Uterus (tissue), 4 donors: Measurements from ENCODE around the gene TNPO1. TPM values are rescaled to one million over a fixed set of nuclear protein-coding genes. Genes with fewer than 3 reads are reported as not detected.

Experiments
- DNase-seq, 2 donors: peaks; one replicate each; pipeline ENCODE4 v3.0.0-alpha.2; 2019 to 2020
- H3K27ac ChIP-seq, 2 donors: fragments of 200-600 bp; sonication (generic); 1 replicate in 1 of 2; 2 replicates in 1 of 2; pipeline ENCODE4 v1.5.1; 2016 to 2018
- H3K27me3 ChIP-seq, 2 donors: fragments of 200-600 bp; sonication (generic); one replicate each; pipeline ENCODE4 v1.5.1; 2018 to 2019; ENCODE audit warnings: control low read depth in 1 of 2
- H3K36me3 ChIP-seq, 2 donors: fragments of 200-600 bp; sonication (generic); one replicate each; pipeline ENCODE4 v1.5.1; 2019; ENCODE audit warnings: control low read depth in 1 of 2
- H3K4me1 ChIP-seq, 2 donors: fragments of 200-600 bp; sonication (generic); one replicate each; pipeline ENCODE4 v1.5.1; 2018 to 2019; ENCODE audit warnings: control low read depth in 1 of 2
- H3K4me3 ChIP-seq, 2 donors: fragments of 200-600 bp; sonication (generic); 1 replicate in 1 of 2; 2 replicates in 1 of 2; pipeline ENCODE4 v1.5.1; 2018 to 2019; ENCODE audit warnings: mild to moderate bottlenecking in 1 of 2
- H3K9me3 ChIP-seq, 2 donors: fragments of 200-600 bp; sonication (generic); one replicate each; pipeline ENCODE4 v1.5.1; 2019; ENCODE audit warnings: control low read depth in 1 of 2
- POLR2A ChIP-seq, 2 donors: fragments of 450-650 bp; IDR thresholded peaks; one replicate each; pipeline ENCODE4 v1.6.1; 2016; ENCODE audit warnings: antibody characterized with exemption in 2 of 2, mild to moderate bottlenecking in 1 of 2, moderate library complexity in 1 of 2
- intact Hi-C: fragments of 100-400 bp; cut with DNase I; formaldehyde crosslinking; loops from one replicate; pipeline ENCODE4 v1.15.1; 2023; ENCODE audit warnings: low total_unique reads
- total RNA-seq, 4 donors: library from RNA; depleted of rRNA in 3 of 4; stranded (reverse); fragments of >200 nt in 3 of 4; gene quantifications; one replicate each; pipeline versions ENCODE4 v1.1.0 to v1.2.4, GENCODE V29; 2014 to 2023
- TF ChIP-seq, protein P1 (sequence below), 4 experiments: fragments of 200-600 bp in 2 of 4; fragments of 450-650 bp in 2 of 4; sonication (generic) in 2 of 4; IDR thresholded peaks; one replicate each; pipeline ENCODE4 v1.5.1; 2016 to 2019; ENCODE audit warnings: antibody characterized with exemption in 4 of 4, mild to moderate bottlenecking in 2 of 4, moderate library complexity in 1 of 4
- donor health status: DM: yes; HTN: yes; CAD: no.

The TNPO1 gene
- total RNA-seq, 4 donors from 2014 or later = 78.2 to 209 (median 125) TPM

DNA sequence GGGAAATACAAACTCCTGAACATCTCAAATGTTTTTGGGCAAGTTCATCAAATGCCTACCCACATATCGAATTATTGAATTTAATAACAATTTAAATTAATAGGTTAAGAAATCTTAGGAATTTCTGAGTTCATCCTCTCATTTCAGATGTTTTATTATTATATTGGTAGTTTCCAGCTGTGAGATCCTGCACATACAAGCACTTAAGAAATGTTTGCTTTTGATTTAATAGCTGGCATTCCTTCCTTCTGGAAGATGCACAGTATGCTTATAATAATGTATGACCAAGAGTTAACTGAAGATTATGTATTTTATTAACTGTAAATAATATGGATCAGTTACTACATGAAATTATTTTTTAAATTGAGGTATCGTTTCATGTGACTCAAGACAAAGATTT is 13.9 kb downstream of the TNPO1 start:
- no peaks in the 10 kb centered on the region for H3K36me3 ChIP-seq
- TF ChIP-seq POLR2A (IDR thresholded peaks at IDR 0.05) = no peak
- TF ChIP-seq, protein P1, sequence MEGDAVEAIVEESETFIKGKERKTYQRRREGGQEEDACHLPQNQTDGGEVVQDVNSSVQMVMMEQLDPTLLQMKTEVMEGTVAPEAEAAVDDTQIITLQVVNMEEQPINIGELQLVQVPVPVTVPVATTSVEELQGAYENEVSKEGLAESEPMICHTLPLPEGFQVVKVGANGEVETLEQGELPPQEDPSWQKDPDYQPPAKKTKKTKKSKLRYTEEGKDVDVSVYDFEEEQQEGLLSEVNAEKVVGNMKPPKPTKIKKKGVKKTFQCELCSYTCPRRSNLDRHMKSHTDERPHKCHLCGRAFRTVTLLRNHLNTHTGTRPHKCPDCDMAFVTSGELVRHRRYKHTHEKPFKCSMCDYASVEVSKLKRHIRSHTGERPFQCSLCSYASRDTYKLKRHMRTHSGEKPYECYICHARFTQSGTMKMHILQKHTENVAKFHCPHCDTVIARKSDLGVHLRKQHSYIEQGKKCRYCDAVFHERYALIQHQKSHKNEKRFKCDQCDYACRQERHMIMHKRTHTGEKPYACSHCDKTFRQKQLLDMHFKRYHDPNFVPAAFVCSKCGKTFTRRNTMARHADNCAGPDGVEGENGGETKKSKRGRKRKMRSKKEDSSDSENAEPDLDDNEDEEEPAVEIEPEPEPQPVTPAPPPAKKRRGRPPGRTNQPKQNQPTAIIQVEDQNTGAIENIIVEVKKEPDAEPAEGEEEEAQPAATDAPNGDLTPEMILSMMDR (IDR thresholded peaks at IDR 0.05) = no peak
- no peaks in the 10 kb centered on the region for H3K4me1 ChIP-seq
- no peak overlapping the region for H3K27ac ChIP-seq
- no peak for DNase-seq
- no peaks in the 10 kb centered on the region for H3K27me3 ChIP-seq
- no peaks in the 10 kb centered on the region for H3K9me3 ChIP-seq
- H3K4me3 ChIP-seq = no peak overlapping the region
- intact Hi-C loops = no loop called here

DNA sequence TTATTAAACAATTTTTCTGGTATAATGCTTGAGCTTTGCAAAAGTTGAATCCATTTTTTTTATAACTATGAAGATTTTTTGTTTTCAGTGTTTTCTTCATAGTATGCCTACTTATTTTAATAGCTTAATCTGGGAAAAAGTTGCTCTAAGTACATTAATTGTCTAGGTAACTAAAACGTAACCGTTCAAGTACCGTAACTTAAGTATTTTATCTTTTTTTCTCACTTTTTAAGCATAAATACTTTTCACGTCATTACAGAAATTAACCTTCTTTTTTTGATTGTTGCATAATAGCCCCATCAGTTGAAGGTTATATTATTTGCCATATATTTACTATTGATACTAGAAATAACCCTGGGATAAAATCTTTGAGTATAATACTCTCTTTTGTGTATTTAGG is 15.2 kb downstream of the TNPO1 start:
- TF ChIP-seq, protein P1 (IDR thresholded peaks at IDR 0.05) = no peak
- no peak for TF ChIP-seq POLR2A (IDR thresholded peaks at IDR 0.05)
- Histone ChIP-seq H3K27me3 (no peaks in the 10 kb centered on the region), H3K9me3 (no peaks in the 10 kb centered on the region), H3K36me3 (no peaks in the 10 kb centered on the region), H3K4me1 (no peaks in the 10 kb centered on the region), H3K4me3 (no peak overlapping the region), H3K27ac (no peak overlapping the region)
- DNase-seq = no peak
- intact Hi-C loops = no loop called here

DNA sequence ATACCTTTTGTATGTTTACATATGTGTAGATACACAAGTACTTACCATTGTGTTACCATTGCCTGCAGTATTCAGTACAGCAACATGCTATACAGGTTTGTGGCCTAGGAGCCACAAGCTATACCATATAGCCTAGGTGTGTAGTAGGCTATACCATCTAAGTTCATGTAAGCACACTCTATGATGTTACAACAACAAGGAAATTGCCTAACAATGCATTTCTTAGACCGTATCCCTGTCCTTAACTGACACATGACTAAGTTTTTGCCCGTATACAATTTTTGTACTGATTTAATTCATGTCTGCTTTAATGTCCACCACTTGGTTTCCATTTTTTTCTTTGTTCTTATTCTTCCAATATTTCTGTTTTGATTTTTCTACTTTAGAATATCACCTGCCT is 18.5 kb downstream of the TNPO1 start:
- no peaks in the 10 kb centered on the region for H3K36me3 ChIP-seq
- H3K27ac ChIP-seq = no peak overlapping the region
- no peak for DNase-seq
- H3K27me3 ChIP-seq = no peaks in the 10 kb centered on the region
- intact Hi-C loops = no loop called here
- H3K4me1 ChIP-seq = no peaks in the 10 kb centered on the region
- no peak overlapping the region for H3K4me3 ChIP-seq
- no peaks in the 10 kb centered on the region for H3K9me3 ChIP-seq
- TF ChIP-seq, protein P1 (IDR thresholded peaks at IDR 0.05) = no peak
- no peak for TF ChIP-seq POLR2A (IDR thresholded peaks at IDR 0.05)

DNA sequence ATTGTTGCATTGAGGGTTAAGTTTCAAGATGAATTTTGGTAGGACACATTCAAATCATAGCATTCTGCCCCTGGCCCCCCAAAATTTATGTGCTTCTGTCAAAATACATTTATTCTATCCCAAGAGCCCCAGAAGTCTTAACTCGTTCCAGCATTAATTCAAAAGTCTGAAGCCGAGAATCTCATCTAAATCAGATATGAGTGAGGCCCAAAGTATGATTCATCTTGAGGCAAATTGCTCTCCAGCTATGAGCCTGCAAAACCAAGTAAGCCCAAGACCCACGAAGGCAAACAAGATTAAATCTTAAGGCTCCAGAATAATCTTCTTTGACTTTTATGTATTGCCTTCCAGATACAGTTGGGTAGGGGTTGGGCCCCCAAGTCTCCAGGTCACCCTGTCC is 19.2 kb downstream of the TNPO1 start:
- Histone ChIP-seq H3K36me3 (no peaks in the 10 kb centered on the region), H3K9me3 (no peaks in the 10 kb centered on the region), H3K4me1 (no peaks in the 10 kb centered on the region), H3K27me3 (no peaks in the 10 kb centered on the region), H3K27ac (no peak overlapping the region), H3K4me3 (no peak overlapping the region)
- no peak for DNase-seq
- no peak for TF ChIP-seq POLR2A (IDR thresholded peaks at IDR 0.05)
- TF ChIP-seq, protein P1 (IDR thresholded peaks at IDR 0.05) = no peak
- intact Hi-C loops = no loop called here

DNA sequence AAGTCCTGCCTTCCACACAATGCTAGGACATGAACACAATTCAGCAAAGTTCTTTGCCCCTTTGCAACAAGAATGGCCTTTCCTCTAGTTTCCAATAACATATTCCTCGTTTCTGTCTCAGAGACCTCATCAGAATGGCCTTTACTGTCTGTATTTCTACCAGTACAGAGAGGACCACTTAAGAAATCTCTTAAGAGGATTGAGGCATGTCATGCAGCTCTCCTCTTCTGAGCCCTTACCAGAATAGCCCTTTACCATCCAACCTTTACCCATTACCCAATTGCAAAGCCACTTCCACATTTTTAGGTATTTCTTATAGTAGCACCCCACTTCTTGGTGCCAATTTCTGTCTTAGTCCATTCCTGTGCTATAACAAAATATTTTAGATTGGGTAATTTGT is 20.3 kb downstream of the TNPO1 start:
- no peaks in the 10 kb centered on the region for H3K36me3 ChIP-seq
- H3K9me3 ChIP-seq = no peaks in the 10 kb centered on the region
- intact Hi-C loops = no loop called here
- DNase-seq = no peak
- H3K4me1 ChIP-seq = no peaks in the 10 kb centered on the region
- no peak overlapping the region for H3K4me3 ChIP-seq
- no peaks in the 10 kb centered on the region for H3K27me3 ChIP-seq
- no peak for TF ChIP-seq POLR2A (IDR thresholded peaks at IDR 0.05)
- TF ChIP-seq, protein P1 (IDR thresholded peaks at IDR 0.05) = no peak
- no peak overlapping the region for H3K27ac ChIP-seq
